K562 (cell line): ENCODE measurements around the gene BRWD1. TPM values are rescaled to one million over a fixed set of nuclear protein-coding genes. Genes with fewer than 3 reads are reported as not detected.
A peak's percentile ranks its signal among the peaks of the same experiment; 100 is the strongest.

ENCODE experiments used
- ATAC-seq: fragments of 200-7000 bp; cut with Tn5 transposase; 3 replicates; pipeline ENCODE4 v1.9.1; 2020; ENCODE audit warnings: moderate library complexity
- BruUV-seq: library from RNA; stranded (reverse); fragments of 400-500 nt; replicated peaks from 2 replicates; lab custom pipeline; 2021; lab: Mats Ljungman, UMichigan
- CTCF ChIA-PET: fragments of 300-600 bp; formaldehyde crosslinking; extraction: SDS; loops from one replicate; lab custom pipeline; 2021; ENCODE audit warnings: low intra/inter-chr PET ratio; lab: Yijun Ruan, JAX
- POLR2A ChIA-PET: fragments of 300-600, 350-650 bp; sonication (Branson Sonifier 250); formaldehyde crosslinking; extraction: SDS; loops from one replicate; lab custom pipeline; 2021; ENCODE audit warnings: antibody characterized with exemption, inconsistent platforms; lab: Yijun Ruan, JAX
- DNase-seq, 4 experiments: peaks; one replicate each; pipeline versions ENCODE4 v3.0.0 to v3.0.0-alpha.2; 2011 to 2018; ENCODE audit warnings: low spot score in 3 of 4, mixed read lengths in 3 of 4; ENCODE audit errors: extremely low read depth in 1 of 4
- FAIRE-seq: peaks from 2 replicates; lab custom pipeline; 2011; peaks lifted over from hg19 to GRCh38; lab: Jason Lieb, UNC
- H2AFZ ChIP-seq: 2 replicates; pipeline ENCODE4 v1.6.0; 2011; ENCODE audit warnings: low read depth, low read length, control low read depth, inconsistent platforms
- H3K27ac ChIP-seq: fragments of 200-600 bp; 3 replicates; pipeline ENCODE4 v1.8.0; 2011; ENCODE audit warnings: low read depth, mild to moderate bottlenecking, control low read depth, inconsistent platforms, low read length, moderate library complexity, mixed read lengths; ENCODE audit errors: extremely low read depth
- H3K27me3 ChIP-seq, 2 experiments: fragments of 300-600 bp in 1 of 2; 2 replicates in 1 of 2; 3 replicates in 1 of 2; pipeline versions ENCODE4 v1.6.0 to v1.8.0; 2011; ENCODE audit warnings: inconsistent platforms in 2 of 2, low read length in 2 of 2, mild to moderate bottlenecking in 1 of 2, mixed read lengths in 1 of 2, moderate library complexity in 1 of 2; ENCODE audit not compliant: control insufficient read depth in 2 of 2, insufficient read depth in 2 of 2
- H3K36me3 ChIP-seq: fragments of 300-600 bp; 3 replicates; pipeline ENCODE4 v1.8.0; 2011; ENCODE audit warnings: mild to moderate bottlenecking, low read length, inconsistent platforms; ENCODE audit not compliant: control insufficient read depth, insufficient read depth
- H3K4me1 ChIP-seq, 2 experiments: fragments of 200-600 bp in 1 of 2; replicated peaks in 1 of 2; 2 replicates in 1 of 2; 3 replicates in 1 of 2; pipeline versions ENCODE4 v1.5.1 to v1.8.0; 2011; ENCODE audit warnings: inconsistent platforms in 2 of 2, low read length in 2 of 2, mild to moderate bottlenecking in 1 of 2, mixed read lengths in 1 of 2, moderate library complexity in 1 of 2; ENCODE audit not compliant: control insufficient read depth in 2 of 2, insufficient read depth in 2 of 2
- H3K4me2 ChIP-seq: 2 replicates; pipeline ENCODE4 v1.6.1; 2011; ENCODE audit warnings: low read length, control low read depth, inconsistent platforms, mixed read lengths; ENCODE audit not compliant: insufficient read depth
- H3K4me3 ChIP-seq: fragments of 200-600 bp; sonication (generic), shearing (Covaris generic); 2 replicates; pipeline ENCODE4 v1.5.1; 2016; ENCODE audit warnings: control low read depth, inconsistent platforms
- H3K79me2 ChIP-seq: fragments of 200-600 bp; 3 replicates; pipeline ENCODE4 v1.8.0; 2011; ENCODE audit warnings: low read length, inconsistent platforms; ENCODE audit not compliant: control insufficient read depth, insufficient read depth
- H3K9ac ChIP-seq, 2 experiments: 2 replicates each; pipeline versions ENCODE4 v1.6.0 to v1.6.1; 2011; ENCODE audit warnings: low read depth in 2 of 2, low read length in 2 of 2, control low read depth in 1 of 2, inconsistent platforms in 1 of 2, mild to moderate bottlenecking in 1 of 2, mixed read lengths in 1 of 2; ENCODE audit not compliant: insufficient read depth in 1 of 2
- H3K9me1 ChIP-seq: one replicate; pipeline ENCODE4 v1.6.0; 2011; ENCODE audit warnings: inconsistent platforms, mild to moderate bottlenecking, low read length, moderate library complexity; ENCODE audit not compliant: control insufficient read depth, insufficient read depth
- H3K9me3 ChIP-seq: replicated peaks from 2 replicates; pipeline ENCODE4 v1.5.1; 2011; ENCODE audit warnings: low read depth, low read length, inconsistent platforms; ENCODE audit not compliant: control insufficient read depth, insufficient read depth
- H4K20me1 ChIP-seq: replicated peaks from 2 replicates; pipeline ENCODE4 v1.6.1; 2011; ENCODE audit warnings: low read length, inconsistent platforms, mixed read lengths; ENCODE audit not compliant: control insufficient read depth, insufficient read depth
- CBX1 ChIP-seq: sonication (generic); IDR thresholded peaks from 2 replicates; pipeline ENCODE4 v1.6.1; 2016; ENCODE audit warnings: antibody characterized with exemption, low read depth, mild to moderate bottlenecking
- CBX3 ChIP-seq, 2 experiments: IDR thresholded peaks; 1 replicate in 1 of 2; 2 replicates in 1 of 2; pipeline ENCODE4 v1.6.1; 2012; ENCODE audit warnings: inconsistent platforms in 2 of 2, low read length in 2 of 2, borderline replicate concordance in 1 of 2, control low read depth in 1 of 2
- CBX8 ChIP-seq: fragments of 200-600 bp; sonication (generic); IDR thresholded peaks from 2 replicates; pipeline ENCODE4 v1.6.1; 2012; ENCODE audit warnings: borderline replicate concordance, mixed run types, low read depth, mild to moderate bottlenecking, moderate library complexity, mixed read lengths, low read length, control low read depth, inconsistent platforms; ENCODE audit not compliant: poor library complexity, severe bottlenecking; ENCODE audit errors: extremely low read depth
- EHMT2 ChIP-seq: fragments of 450-650 bp; IDR thresholded peaks from 2 replicates; pipeline ENCODE4 v1.6.1; 2018; ENCODE audit warnings: antibody characterized with exemption
- RCOR1 ChIP-seq, 2 experiments: IDR thresholded peaks; 2 replicates each; pipeline ENCODE4 v1.6.1; 2012; ENCODE audit warnings: low read depth in 2 of 2, low read length in 2 of 2, borderline replicate concordance in 1 of 2, improper control_type of control experiment in 1 of 2
- SMARCA5 ChIP-seq: fragments of 450-650 bp; IDR thresholded peaks from 2 replicates; pipeline ENCODE4 v1.6.1; 2016
- TAF7 ChIP-seq: fragments of 450-650 bp; IDR thresholded peaks from 2 replicates; pipeline ENCODE4 v1.6.1; 2016; ENCODE audit warnings: missing genetic modification characterization, missing compliant biosample characterization
- TCF7 ChIP-seq: sonication (generic); IDR thresholded peaks from 2 replicates; pipeline ENCODE4 v1.6.1; 2016; ENCODE audit warnings: antibody characterized with exemption, borderline replicate concordance
- XRCC3 ChIP-seq: fragments of 450-650 bp; IDR thresholded peaks from 2 replicates; pipeline ENCODE4 v1.6.1; 2017; ENCODE audit warnings: mild to moderate bottlenecking, moderate library complexity
- ZNF224 ChIP-seq: sonication (generic); formaldehyde crosslinking; IDR thresholded peaks from 2 replicates; pipeline ENCODE4 v1.8.0; 2022; ENCODE audit warnings: mild to moderate bottlenecking, missing genetic modification reagents
- ZNF512 ChIP-seq: IDR thresholded peaks from 2 replicates; pipeline ENCODE4 v1.6.1; 2016; ENCODE audit warnings: missing genetic modification characterization, missing compliant biosample characterization
- ZNF592 ChIP-seq: fragments of 450-650 bp; IDR thresholded peaks from 2 replicates; pipeline ENCODE4 v1.6.1; 2017; ENCODE audit warnings: antibody characterized with exemption, mild to moderate bottlenecking
- WGBS: fragments of 100-300 bp; shearing (Covaris generic); methylation state at CpG from one replicate; pipeline ENCODE4 v1.1.6; 2016; ENCODE audit warnings: low coverage, mixed read lengths; ENCODE audit not compliant: insufficient coverage; ENCODE audit errors: missing lambda C conversion rate; 5-methylcytosine and 5-hydroxymethylcytosine counted together
- in situ Hi-C: fragments of 300-500 bp; cut with MboI; formaldehyde crosslinking; loops from 4 replicates; pipeline ENCODE4 v1.15.0; 2018; ENCODE audit warnings: inconsistent platforms, mixed read lengths
- intact Hi-C: fragments of 100-400 bp; cut with micrococcal nuclease; formaldehyde crosslinking; loops from 2 replicates; pipeline ENCODE4 v1.14.2; 2022
- polyA plus RNA-seq, 8 experiments: library from polyadenylated mRNA; depleted of rRNA in 4 of 8; stranded (reverse) in 5 of 8; unstranded in 3 of 8; fragments of >200 nt; fragmentation: Nextera tagmentation in 2 of 8; fragmentation: Illumina TruSeq in 1 of 8; extraction: Ambion mirVana in 2 of 8; extraction: Trizol in 1 of 8; gene quantifications; 2 replicates each; pipeline versions ENCODE4 v1.2.1 to v1.2.3, GENCODE V29; 2011 to 2014; ENCODE audit warnings: inconsistent platforms in 1 of 8, missing spikeins in 1 of 8
- total RNA-seq, 7 experiments: library from RNA; depleted of rRNA in 6 of 7; stranded (reverse); fragments of >200 nt in 6 of 7; fragmentation: Illumina TruSeq in 2 of 7; extraction: Trizol in 2 of 7; gene quantifications; 2 replicates each; pipeline versions ENCODE4 v1.2.1 to v1.2.3, GENCODE V29; 2011 to 2021; ENCODE audit warnings: low replicate concordance in 1 of 7
- TF ChIP-seq, protein P1 (sequence below): fragments of 450-650 bp; IDR thresholded peaks from 2 replicates; pipeline ENCODE4 v1.6.1; 2016; ENCODE audit warnings: low read depth, mild to moderate bottlenecking, moderate library complexity
- TF ChIP-seq, protein P2 (sequence below): fragments of 450-650 bp; formaldehyde crosslinking; IDR thresholded peaks from 2 replicates; pipeline ENCODE4 v1.4.0; 2022; ENCODE audit warnings: mild to moderate bottlenecking, moderate library complexity

Gene BRWD1
- total and polyA plus RNA-seq, 9 of the 15 experiments (the other 6 are each of a cell fraction or from before 2014, with no cell fraction given): 10.1 to 60.2 (median 34.1) TPM

GRCh38 chr21:39196838-39197237, 116.6 kb downstream of the BRWD1 start:
- ChIA-PET CTCF (no interaction called here), POLR2A (interaction anchor here (2.9 to 4.1 kb wide), 2 partner anchors 9 to 13 kb away, joined by 9 to 19 read pairs; partner anchors contain the start of gene PSMG1)
- FAIRE-seq: no peak
- H4K20me1 ChIP-seq: no peaks in the 10 kb centered on the region
- WGBS: 38% methylated on average over 1 of the region's 1 CpG
- peak; percentile 40 for ATAC-seq
- H3K9me1 ChIP-seq: no peaks in the 10 kb centered on the region
- H3K4me2 ChIP-seq: no peak overlapping the region
- in situ Hi-C loops (no loop called here), intact Hi-C loops (no loop called here)
- H3K9me3 ChIP-seq: no peaks in the 10 kb centered on the region
- no peaks in the 10 kb centered on the region for H3K27me3 ChIP-seq
- H2AFZ ChIP-seq: no peak overlapping the region
- no peak overlapping the region for H3K27ac ChIP-seq
- H3K4me3 ChIP-seq: no peak overlapping the region
- no peak for DNase-seq
- no peaks in the 10 kb centered on the region for H3K79me2 ChIP-seq
- H3K9ac ChIP-seq: no peak overlapping the region
- no peaks in the 10 kb centered on the region for H3K4me1 ChIP-seq
- peaks cover 82% of the 10 kb centered on the region for H3K36me3 ChIP-seq
- BruUV-seq: no TSS peak
- TF ChIP-seq, protein P1, sequence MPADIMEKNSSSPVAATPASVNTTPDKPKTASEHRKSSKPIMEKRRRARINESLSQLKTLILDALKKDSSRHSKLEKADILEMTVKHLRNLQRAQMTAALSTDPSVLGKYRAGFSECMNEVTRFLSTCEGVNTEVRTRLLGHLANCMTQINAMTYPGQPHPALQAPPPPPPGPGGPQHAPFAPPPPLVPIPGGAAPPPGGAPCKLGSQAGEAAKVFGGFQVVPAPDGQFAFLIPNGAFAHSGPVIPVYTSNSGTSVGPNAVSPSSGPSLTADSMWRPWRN: no peak
- no peak for TF ChIP-seq ZNF512
- TF ChIP-seq TCF7: no peak
- TF ChIP-seq CBX8: no peak
- TF ChIP-seq ZNF224 (CRISPR knock-in tag): no peak
- TF ChIP-seq EHMT2: no peak
- TF ChIP-seq ZNF592: no peak
- TF ChIP-seq, protein P2, sequence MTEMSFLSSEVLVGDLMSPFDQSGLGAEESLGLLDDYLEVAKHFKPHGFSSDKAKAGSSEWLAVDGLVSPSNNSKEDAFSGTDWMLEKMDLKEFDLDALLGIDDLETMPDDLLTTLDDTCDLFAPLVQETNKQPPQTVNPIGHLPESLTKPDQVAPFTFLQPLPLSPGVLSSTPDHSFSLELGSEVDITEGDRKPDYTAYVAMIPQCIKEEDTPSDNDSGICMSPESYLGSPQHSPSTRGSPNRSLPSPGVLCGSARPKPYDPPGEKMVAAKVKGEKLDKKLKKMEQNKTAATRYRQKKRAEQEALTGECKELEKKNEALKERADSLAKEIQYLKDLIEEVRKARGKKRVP (CRISPR knock-in tag): no peak
- TF ChIP-seq TAF7: no peak
- no peak for TF ChIP-seq CBX1
- TF ChIP-seq XRCC3: no peak
- TF ChIP-seq SMARCA5: no peak
- TF ChIP-seq CBX3 (IDR thresholded peaks at IDR 0.05; ENCODE audit: borderline replicate concordance in 1 of 2, low read length in 2 of 2): no peak
- no peak for TF ChIP-seq RCOR1 (IDR thresholded peaks at IDR 0.05; ENCODE audit: borderline replicate concordance in 1 of 2, low read depth in 2 of 2, low read length in 2 of 2)
